ENCODE data around the gene AIFM2.

Gene AIFM2

GRCh38 chr10:70130878-70131559, 1.6 kb downstream of the AIFM2 start:
- no peak overlapping the region for H2AFZ ChIP-seq (ENCODE audit: low read depth, low read length)
- H4K20me1 ChIP-seq (ENCODE audit: insufficient read depth, low read length): no peaks in the 10 kb centered on the region
- ATAC-seq (ENCODE audit: insufficient read depth, low read depth) (no peak), DNase-seq (no peak)
- H3K4me2 ChIP-seq (ENCODE audit: insufficient read depth, low read length): no peak overlapping the region
- H3K79me2 ChIP-seq (ENCODE audit: insufficient read depth, low read length): no peaks in the 10 kb centered on the region
- no peak for TF ChIP-seq CTCF (IDR thresholded peaks at IDR 0.05; ENCODE audit: borderline replicate concordance, extremely low read depth, low read length, poor library complexity, severe bottlenecking)
- TF ChIP-seq EZH2 (IDR thresholded peaks at IDR 0.05; ENCODE audit: borderline replicate concordance, low read depth, low read length, severe bottlenecking): no peak
- no peak overlapping the region for H3K9ac ChIP-seq (ENCODE audit: low read depth, low read length)
- no peak overlapping the region for H3K27ac ChIP-seq (ENCODE audit: low read length)
- no peaks in the 10 kb centered on the region for H3K4me1 ChIP-seq (ENCODE audit: insufficient read depth, low read length)
- H3K4me3 ChIP-seq (ENCODE audit: low read depth in 1 of 2, low read length in 2 of 2): no peak overlapping the region
- no peaks in the 10 kb centered on the region for H3K36me3 ChIP-seq (ENCODE audit: insufficient read depth, low read length)
- no peaks in the 10 kb centered on the region for H3K9me3 ChIP-seq (ENCODE audit: insufficient read depth, low read length, severe bottlenecking)
- no peaks in the 10 kb centered on the region for H3K27me3 ChIP-seq (ENCODE audit: insufficient read depth, low read length, poor library complexity)

- Histone ChIP-seq H3K4me3 (ENCODE audit: low read depth in 1 of 2, low read length in 2 of 2) (no peak overlapping the region), H3K4me2 (ENCODE audit: insufficient read depth, low read length) (no peak overlapping the region), H2AFZ (ENCODE audit: low read depth, low read length) (no peak overlapping the region), H3K9me3 (ENCODE audit: insufficient read depth, low read length, severe bottlenecking) (no peaks in the 10 kb centered on the region), H3K36me3 (ENCODE audit: insufficient read depth, low read length) (no peaks in the 10 kb centered on the region), H3K27ac (ENCODE audit: low read length) (no peak overlapping the region), H3K79me2 (ENCODE audit: insufficient read depth, low read length) (no peaks in the 10 kb centered on the region), H3K4me1 (ENCODE audit: insufficient read depth, low read length) (no peaks in the 10 kb centered on the region), H4K20me1 (ENCODE audit: insufficient read depth, low read length) (no peaks in the 10 kb centered on the region), H3K9ac (ENCODE audit: low read depth, low read length) (no peak overlapping the region), H3K27me3 (ENCODE audit: insufficient read depth, low read length, poor library complexity) (no peaks in the 10 kb centered on the region)
- ATAC-seq (ENCODE audit: insufficient read depth, low read depth) (no peak), DNase-seq (no peak)
- no peak for TF ChIP-seq CTCF (IDR thresholded peaks at IDR 0.05; ENCODE audit: borderline replicate concordance, extremely low read depth, low read length, poor library complexity, severe bottlenecking)
- no peak for TF ChIP-seq EZH2 (IDR thresholded peaks at IDR 0.05; ENCODE audit: borderline replicate concordance, low read depth, low read length, severe bottlenecking)
These were observed 5.8 kb downstream of the AIFM2 start for GRCh38 chr10:70126700-70127395.

GRCh38 chr10:70125918-70126552, 6.6 kb downstream of the AIFM2 start:
- Histone ChIP-seq H3K27ac (ENCODE audit: low read length) (no peak overlapping the region), H3K79me2 (ENCODE audit: insufficient read depth, low read length) (no peaks in the 10 kb centered on the region), H3K9me3 (ENCODE audit: insufficient read depth, low read length, severe bottlenecking) (no peaks in the 10 kb centered on the region), H3K27me3 (ENCODE audit: insufficient read depth, low read length, poor library complexity) (no peaks in the 10 kb centered on the region), H3K4me1 (ENCODE audit: insufficient read depth, low read length) (no peaks in the 10 kb centered on the region), H3K4me2 (ENCODE audit: insufficient read depth, low read length) (no peak overlapping the region), H4K20me1 (ENCODE audit: insufficient read depth, low read length) (no peaks in the 10 kb centered on the region), H3K36me3 (ENCODE audit: insufficient read depth, low read length) (no peaks in the 10 kb centered on the region), H3K4me3 (ENCODE audit: low read depth in 1 of 2, low read length in 2 of 2) (no peak overlapping the region), H3K9ac (ENCODE audit: low read depth, low read length) (no peak overlapping the region), H2AFZ (ENCODE audit: low read depth, low read length) (no peak overlapping the region)
- ATAC-seq (ENCODE audit: insufficient read depth, low read depth): peak; percentile 50; the same call in 2 of the 3 replicates
- no peak for DNase-seq
- TF ChIP-seq EZH2 (IDR thresholded peaks at IDR 0.05; ENCODE audit: borderline replicate concordance, low read depth, low read length, severe bottlenecking) (no peak), CTCF (IDR thresholded peaks at IDR 0.05; ENCODE audit: borderline replicate concordance, extremely low read depth, low read length, poor library complexity, severe bottlenecking) (no peak)

All from DND-41 (cell line).